Esophagus (tissue), 2 donors: ENCODE results near the gene EXOSC5. TPM values are rescaled to one million over a fixed set of nuclear protein-coding genes. Genes with fewer than 3 reads are reported as not detected.
"Not testable (repeated sequence)": the region's sequence is repeated elsewhere in the genome, so short reads cannot be mapped to it uniquely, and the experiment has no call there.

Source experiments
- H3K27ac ChIP-seq, 2 donors: one replicate each; pipeline ENCODE4 v1.5.1; 2013; ENCODE audit warnings: low read depth in 2 of 2, mild to moderate bottlenecking in 2 of 2, inconsistent platforms in 1 of 2, low read length in 1 of 2, moderate library complexity in 1 of 2
- H3K27me3 ChIP-seq, 2 donors: one replicate each; pipeline ENCODE4 v1.6.1; 2013; ENCODE audit warnings: low read length in 2 of 2, control low read depth in 1 of 2, mild to moderate bottlenecking in 1 of 2; ENCODE audit not compliant: insufficient read depth in 2 of 2, control insufficient read depth in 1 of 2
- H3K36me3 ChIP-seq, 2 donors: one replicate each; pipeline ENCODE4 v1.6.1; 2013; ENCODE audit warnings: low read length in 1 of 2; ENCODE audit not compliant: control insufficient read depth in 2 of 2, insufficient read depth in 2 of 2
- H3K4me1 ChIP-seq, 2 donors: one replicate each; pipeline ENCODE4 v1.6.1; 2013; ENCODE audit warnings: low read length in 1 of 2; ENCODE audit not compliant: control insufficient read depth in 2 of 2, insufficient read depth in 2 of 2
- H3K4me3 ChIP-seq, 2 donors: one replicate each; pipeline ENCODE4 v1.5.1; 2013; ENCODE audit warnings: low read length in 2 of 2, mild to moderate bottlenecking in 2 of 2, low read depth in 1 of 2, moderate library complexity in 1 of 2
- H3K9me3 ChIP-seq, 2 donors: one replicate each; pipeline ENCODE4 v1.6.1; 2013; ENCODE audit warnings: mild to moderate bottlenecking in 2 of 2, low read depth in 1 of 2, low read length in 1 of 2, moderate library complexity in 1 of 2; ENCODE audit not compliant: control insufficient read depth in 2 of 2, insufficient read depth in 1 of 2
- WGBS, 2 donors: extraction: QIAGEN DNeasy Blood & Tissue Kit; methylation state at CpG; one replicate each; pipeline ENCODE4 v1.1.7; 2013; 5-methylcytosine and 5-hydroxymethylcytosine counted together
- polyA plus RNA-seq, 2 donors: library from polyadenylated mRNA; stranded (reverse); fragments of 200-250 nt; gene quantifications; one replicate each; pipeline ENCODE4 v1.2.3, GENCODE V29; 2013
- donor health status: healthy with polysubstance abuse.
- donor health status: Bipolar disorder and iron deficiency.

The EXOSC5 gene
- polyA plus RNA-seq, 2 donors, result 26.3 to 31.9 TPM

GRCh38 chr19:41354343-41354953 lies 42.7 kb downstream of the EXOSC5 start:
- Histone ChIP-seq H3K36me3 (no peaks in the 10 kb centered on the region), H3K4me1 (peaks cover 5 to 8% of the 10 kb centered on the region in 2 donors), H3K27ac (peak overlapping the region in 1 of 2 donors; percentile 77), H3K9me3 (no peaks in the 10 kb centered on the region), H3K27me3 (no peaks in the 10 kb centered on the region), H3K4me3 (peak overlapping the region; percentile 72 to 73)
- WGBS, 2 donors, result 89 to 90% methylated on average over 23 of the region's 23 CpGs

GRCh38 chr19:41353466-41354342 lies 43.5 kb downstream of the EXOSC5 start, which contains the start of gene TGFB1:
Gene TGFB1, minus strand, starts transcription at chr19:41353922. Its CDS starts 878 bp downstream, at chr19:41353044.
- peaks cover 5 to 8% of the 10 kb centered on the region in 2 donors for H3K4me1 ChIP-seq
- no peaks in the 10 kb centered on the region for H3K27me3 ChIP-seq
- H3K27ac ChIP-seq, result peak within 1 kb of the TSS; percentile 77 to 90
- H3K9me3 ChIP-seq, result no peaks in the 10 kb centered on the region
- 1% methylated on average over 34 to 78 of the region's 78 CpGs for WGBS, 2 donors
- H3K4me3 ChIP-seq, result peak within 1 kb of the TSS; percentile 72 to 73
- no peaks in the 10 kb centered on the region for H3K36me3 ChIP-seq

GRCh38 chr19:41352609-41353465 lies 44.3 kb downstream of the EXOSC5 start:
- Histone ChIP-seq H3K4me3 (peak overlapping the region; percentile 72 to 73), H3K4me1 (peaks cover 5 to 8% of the 10 kb centered on the region in 2 donors), H3K9me3 (no peaks in the 10 kb centered on the region), H3K36me3 (no peaks in the 10 kb centered on the region), H3K27me3 (no peaks in the 10 kb centered on the region), H3K27ac (peak overlapping the region; percentile 77 to 90)
- WGBS, 2 donors, result 1% methylated on average over 70 to 71 of the region's 71 CpGs

- Histone ChIP-seq H3K9me3 (no peaks in the 10 kb centered on the region), H3K4me1 (peaks cover 5 to 8% of the 10 kb centered on the region in 2 donors), H3K27me3 (no peaks in the 10 kb centered on the region), H3K27ac (peak overlapping the region; percentile 77 to 90), H3K36me3 (no peaks in the 10 kb centered on the region), H3K4me3 (peak overlapping the region; percentile 72 to 73)
- WGBS, 2 donors, result 0 to 1% methylated on average over 10 to 12 of the region's 12 CpGs
These were observed 44.9 kb downstream of the EXOSC5 start for GRCh38 chr19:41352279-41352608.

- peaks cover 5 to 8% of the 10 kb centered on the region in 2 donors for H3K4me1 ChIP-seq
- H3K27ac ChIP-seq, result peak overlapping the region; percentile 77 to 90
- H3K27me3 ChIP-seq, result no peaks in the 10 kb centered on the region
- H3K4me3 ChIP-seq, result peak overlapping the region; percentile 72 to 73
- H3K36me3 ChIP-seq, result no peaks in the 10 kb centered on the region
- no peaks in the 10 kb centered on the region for H3K9me3 ChIP-seq
- WGBS, 2 donors, result 0 to 1% methylated on average over 43 to 58 of the region's 58 CpGs
These were observed 45.6 kb downstream of the EXOSC5 start for GRCh38 chr19:41351339-41352245.

GRCh38 chr19:41350735-41351338 lies 46.3 kb downstream of the EXOSC5 start:
- Histone ChIP-seq H3K4me3 (peak overlapping the region; percentile 72 to 73), H3K27me3 (no peaks in the 10 kb centered on the region), H3K9me3 (no peaks in the 10 kb centered on the region), H3K27ac (peak overlapping the region; percentile 35 to 77), H3K4me1 (peaks cover 5 to 8% of the 10 kb centered on the region in 2 donors), H3K36me3 (no peaks in the 10 kb centered on the region)
- 1 to 8% methylated on average over 22 of the region's 22 CpGs for WGBS, 2 donors

- peaks cover 8 to 18% of the 10 kb centered on the region in 2 donors for H3K36me3 ChIP-seq
- H3K27me3 ChIP-seq, H3K4me1 ChIP-seq, H3K27ac ChIP-seq, H3K9me3 ChIP-seq, H3K4me3 ChIP-seq: not testable (repeated sequence)
- WGBS, 2 donors, result 92 to 93% methylated on average over 9 of the region's 9 CpGs
These were observed 50.2 kb downstream of the EXOSC5 start for GRCh38 chr19:41346916-41347315.

- Histone ChIP-seq H3K27ac (no peak overlapping the region), H3K27me3 (no peaks in the 10 kb centered on the region), H3K9me3 (no peaks in the 10 kb centered on the region), H3K4me3 (no peak overlapping the region), H3K4me1 (peaks cover 0 to 3% of the 10 kb centered on the region in 2 donors), H3K36me3 (peaks cover 8 to 25% of the 10 kb centered on the region in 2 donors)
- WGBS, 2 donors, result 97% methylated on average over 2 of the region's 2 CpGs
These were observed 53.0 kb downstream of the EXOSC5 start for GRCh38 chr19:41344162-41344561.
